Smooth muscle cell (in vitro differentiated cells): ENCODE results near the gene OGDHL. TPM values are rescaled to one million over a fixed set of nuclear protein-coding genes. Genes with fewer than 3 reads are reported as not detected.
"Not testable (repeated sequence)": the region's sequence is repeated elsewhere in the genome, so short reads cannot be mapped to it uniquely, and the experiment has no call there.

ENCODE experiments used
- DNase-seq: peaks from one replicate; lab custom pipeline; 2025; ENCODE audit not compliant: unreplicated experiment; lab: John Stamatoyannopoulos, UW
- H2AFZ ChIP-seq: fragments of 200-600 bp; sonication (generic); 2 replicates; pipeline ENCODE4 v1.6.0; 2016; ENCODE audit warnings: antibody characterized with exemption, low read depth, mild to moderate bottlenecking
- H3F3A ChIP-seq: fragments of 200-600 bp; sonication (generic); 2 replicates; pipeline ENCODE4 v1.6.0; 2017; ENCODE audit warnings: antibody characterized with exemption, low read depth
- H3K27ac ChIP-seq: fragments of 200-600 bp; sonication (generic); 2 replicates; pipeline ENCODE4 v1.5.1; 2016; ENCODE audit warnings: low read depth, mild to moderate bottlenecking
- H3K27me3 ChIP-seq: fragments of 200-600 bp; sonication (generic); 2 replicates; pipeline ENCODE4 v1.6.1; 2016; ENCODE audit warnings: low read depth, mild to moderate bottlenecking
- H3K36me3 ChIP-seq: fragments of 200-600 bp; sonication (generic); 2 replicates; pipeline ENCODE4 v1.5.1; 2016; ENCODE audit warnings: low read depth
- H3K4me1 ChIP-seq: fragments of 200-600 bp; sonication (generic); 2 replicates; pipeline ENCODE4 v1.5.1; 2016; ENCODE audit warnings: low read depth
- H3K4me2 ChIP-seq: fragments of 200-600 bp; sonication (generic); 2 replicates; pipeline ENCODE4 v1.6.0; 2016; ENCODE audit warnings: mild to moderate bottlenecking
- H3K4me3 ChIP-seq: fragments of 200-600 bp; sonication (generic); 2 replicates; pipeline ENCODE4 v1.5.1; 2016; ENCODE audit warnings: mild to moderate bottlenecking
- H3K79me2 ChIP-seq: fragments of 200-600 bp; sonication (generic); 2 replicates; pipeline ENCODE4 v1.6.0; 2016; ENCODE audit warnings: low read depth, mild to moderate bottlenecking
- H3K9ac ChIP-seq: fragments of 200-600 bp; sonication (generic); 2 replicates; pipeline ENCODE4 v1.6.0; 2016; ENCODE audit warnings: low read depth
- H3K9me3 ChIP-seq: fragments of 200-600 bp; sonication (generic); replicated peaks from 2 replicates; pipeline ENCODE4 v1.5.1; 2016; ENCODE audit warnings: low read depth
- H4K20me1 ChIP-seq: fragments of 200-600 bp; sonication (generic); 2 replicates; pipeline ENCODE4 v1.6.0; 2016; ENCODE audit warnings: low read depth
- WGBS: methylation state at CpG from one replicate; pipeline ENCODE4 v1.1.7; 2016; ENCODE audit warnings: low lambda C conversion rate; 5-methylcytosine and 5-hydroxymethylcytosine counted together
- polyA plus RNA-seq: library from polyadenylated mRNA; unstranded; fragments of >200 nt; fragmentation: Nextera tagmentation; extraction: Ambion mirVana; gene quantifications from 2 replicates; pipeline ENCODE4 v1.2.1, GENCODE V29; 2016
- total RNA-seq: library from RNA; depleted of rRNA; stranded (reverse); fragments of >200 nt; gene quantifications from 2 replicates; pipeline ENCODE4 v1.2.3, GENCODE V29; 2014
- TF ChIP-seq, protein P1 (sequence below): fragments of 200-600 bp; sonication (generic); IDR thresholded peaks from 2 replicates; pipeline ENCODE4 v1.5.1; 2017; ENCODE audit warnings: borderline replicate concordance, mild to moderate bottlenecking, antibody characterized with exemption; ENCODE audit not compliant: insufficient read depth, poor library complexity, severe bottlenecking

The OGDHL gene
- total and polyA plus RNA-seq, 2 experiments from 2014 or later: 1.3 to 1.7 TPM

DNA sequence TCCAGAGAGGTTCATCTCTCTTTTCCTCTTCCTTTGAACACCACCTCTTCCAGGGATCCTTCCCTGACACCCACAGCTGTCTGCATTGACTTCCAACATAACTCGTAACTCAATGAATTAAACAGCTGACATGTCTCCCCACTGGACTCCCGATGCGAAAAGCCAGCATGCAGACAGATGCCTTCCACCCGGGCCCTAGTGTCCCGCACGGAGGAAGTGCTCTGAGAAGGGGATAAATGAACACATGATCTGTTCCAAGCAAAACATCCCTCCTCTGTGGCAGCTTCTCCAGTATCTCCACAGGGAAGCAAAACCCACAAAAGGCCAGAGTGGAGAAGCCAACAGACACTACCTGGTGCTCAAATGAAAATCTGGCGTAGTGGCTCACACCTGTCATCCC lies 28.3 kb downstream of the OGDHL start:
- no peak for DNase-seq
- Histone ChIP-seq H3K79me2 (no peaks in the 10 kb centered on the region), H3K4me1 (no peaks in the 10 kb centered on the region), H3K27me3 (no peaks in the 10 kb centered on the region), H3K27ac (no peak overlapping the region), H3K4me3 (no peak overlapping the region), H3F3A (no peaks in the 10 kb centered on the region), H2AFZ (no peak overlapping the region), H4K20me1 (no peaks in the 10 kb centered on the region), H3K36me3 (no peaks in the 10 kb centered on the region), H3K4me2 (no peak overlapping the region), H3K9ac (no peak overlapping the region), H3K9me3 (no peaks in the 10 kb centered on the region)
- 86% methylated on average over 7 of the region's 7 CpGs for WGBS
- TF ChIP-seq, protein P1, sequence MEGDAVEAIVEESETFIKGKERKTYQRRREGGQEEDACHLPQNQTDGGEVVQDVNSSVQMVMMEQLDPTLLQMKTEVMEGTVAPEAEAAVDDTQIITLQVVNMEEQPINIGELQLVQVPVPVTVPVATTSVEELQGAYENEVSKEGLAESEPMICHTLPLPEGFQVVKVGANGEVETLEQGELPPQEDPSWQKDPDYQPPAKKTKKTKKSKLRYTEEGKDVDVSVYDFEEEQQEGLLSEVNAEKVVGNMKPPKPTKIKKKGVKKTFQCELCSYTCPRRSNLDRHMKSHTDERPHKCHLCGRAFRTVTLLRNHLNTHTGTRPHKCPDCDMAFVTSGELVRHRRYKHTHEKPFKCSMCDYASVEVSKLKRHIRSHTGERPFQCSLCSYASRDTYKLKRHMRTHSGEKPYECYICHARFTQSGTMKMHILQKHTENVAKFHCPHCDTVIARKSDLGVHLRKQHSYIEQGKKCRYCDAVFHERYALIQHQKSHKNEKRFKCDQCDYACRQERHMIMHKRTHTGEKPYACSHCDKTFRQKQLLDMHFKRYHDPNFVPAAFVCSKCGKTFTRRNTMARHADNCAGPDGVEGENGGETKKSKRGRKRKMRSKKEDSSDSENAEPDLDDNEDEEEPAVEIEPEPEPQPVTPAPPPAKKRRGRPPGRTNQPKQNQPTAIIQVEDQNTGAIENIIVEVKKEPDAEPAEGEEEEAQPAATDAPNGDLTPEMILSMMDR: no peak

DNA sequence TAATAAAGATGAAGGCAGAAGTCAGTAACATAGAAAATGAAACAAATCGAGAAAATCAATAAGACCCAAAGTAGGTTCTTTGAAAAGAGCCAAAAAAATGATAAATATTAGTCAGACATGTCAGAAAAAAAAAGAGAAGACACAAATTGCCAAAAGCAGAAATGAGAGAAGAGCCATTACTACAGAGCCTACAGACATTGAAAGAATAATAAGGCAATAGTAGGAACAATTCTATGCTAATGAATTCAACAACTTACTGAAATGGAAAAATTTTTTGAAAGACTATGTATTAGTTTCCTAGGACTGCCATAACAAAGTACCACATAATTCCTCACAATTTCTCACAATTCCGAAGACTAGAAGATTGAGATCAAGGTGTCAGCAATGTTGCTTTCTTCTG lies 35.5 kb downstream of the OGDHL start:
- H3K4me2 ChIP-seq: no peak overlapping the region
- no peak overlapping the region for H2AFZ ChIP-seq
- H3K27ac ChIP-seq: no peak overlapping the region
- H3K79me2 ChIP-seq: no peaks in the 10 kb centered on the region
- TF ChIP-seq, protein P1: no peak
- H3K9me3 ChIP-seq: no peaks in the 10 kb centered on the region
- no peaks in the 10 kb centered on the region for H3F3A ChIP-seq
- H3K9ac ChIP-seq: no peak overlapping the region
- no peaks in the 10 kb centered on the region for H4K20me1 ChIP-seq
- H3K4me1 ChIP-seq: no peaks in the 10 kb centered on the region
- WGBS: 66% methylated on average over 2 of the region's 2 CpGs
- no peaks in the 10 kb centered on the region for H3K27me3 ChIP-seq
- DNase-seq: no peak
- no peaks in the 10 kb centered on the region for H3K36me3 ChIP-seq
- no peak overlapping the region for H3K4me3 ChIP-seq

GRCh38 chr10:49715157-49715556 lies 47.0 kb downstream of the OGDHL start:
- H3K79me2 ChIP-seq, H3K36me3 ChIP-seq, H3K27ac ChIP-seq, H3K4me2 ChIP-seq, H3F3A ChIP-seq, DNase-seq, H4K20me1 ChIP-seq, H3K27me3 ChIP-seq, H3K9me3 ChIP-seq, H2AFZ ChIP-seq, H3K9ac ChIP-seq, H3K4me1 ChIP-seq, H3K4me3 ChIP-seq: not testable (repeated sequence)
- 84% methylated on average over 7 of the region's 7 CpGs for WGBS

DNA sequence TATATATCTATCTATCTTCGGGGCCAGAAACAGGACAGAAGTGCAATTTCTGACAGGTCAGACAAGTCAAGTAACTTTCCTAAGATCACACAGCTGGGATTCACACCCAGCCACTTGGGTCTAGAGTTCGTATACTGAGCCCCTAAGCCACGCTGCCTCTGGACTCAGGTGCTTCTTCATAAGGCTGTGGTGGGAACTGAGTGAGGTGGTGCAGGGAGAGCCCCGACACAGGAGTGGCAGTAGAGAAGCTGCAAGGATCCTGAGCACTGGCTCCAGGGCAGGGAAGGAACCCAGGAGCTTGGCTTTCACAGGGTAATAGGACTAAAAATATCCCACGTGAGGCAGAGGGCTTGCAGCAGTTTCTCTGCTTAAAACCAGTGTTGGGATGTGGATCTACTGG lies 48.9 kb downstream of the OGDHL start:
- peaks cover 3% of the 10 kb centered on the region for H3K27me3 ChIP-seq
- no peaks in the 10 kb centered on the region for H4K20me1 ChIP-seq
- H3F3A ChIP-seq: no peaks in the 10 kb centered on the region
- TF ChIP-seq, protein P1: no peak
- H3K79me2 ChIP-seq: no peaks in the 10 kb centered on the region
- H3K9me3 ChIP-seq: no peaks in the 10 kb centered on the region
- no peaks in the 10 kb centered on the region for H3K36me3 ChIP-seq
- no peak overlapping the region for H3K27ac ChIP-seq
- DNase-seq: no peak
- 83% methylated on average over 5 of the region's 5 CpGs for WGBS
- H3K4me3 ChIP-seq: no peak overlapping the region
- H3K4me2 ChIP-seq: no peak overlapping the region
- no peak overlapping the region for H3K9ac ChIP-seq
- no peak overlapping the region for H2AFZ ChIP-seq
- no peaks in the 10 kb centered on the region for H3K4me1 ChIP-seq
